ENCODE data around the gene TEKTIP1. TPM values are rescaled to one million over a fixed set of nuclear protein-coding genes. Genes with fewer than 3 reads are reported as not detected.

TEKTIP1 gene
- polyA plus RNA-seq, 1 donor from 2014 or later: not detected

GRCh38 chr19:3535235-3535535 is 3.8 kb upstream of the TEKTIP1 start:
- Histone ChIP-seq H3K9ac (ENCODE audit: low read length) (no peak overlapping the region), H3K9me3 (ENCODE audit: low read length) (no peaks in the 10 kb centered on the region), H3K79me2 (replicated peaks; ENCODE audit: insufficient read depth, low read length) (no peaks in the 10 kb centered on the region), H3F3A (ENCODE audit: insufficient read depth, low read length, poor library complexity, severe bottlenecking) (no peaks in the 10 kb centered on the region), H3K27me3 (ENCODE audit: insufficient read depth, low read depth, low read length) (no peaks in the 10 kb centered on the region), H3K4me3 (ENCODE audit: low read length) (no peak overlapping the region), H3K9me2 (ENCODE audit: insufficient read depth, low read length) (no peaks in the 10 kb centered on the region), H4K20me1 (ENCODE audit: insufficient read depth) (no peaks in the 10 kb centered on the region), H2AFZ (ENCODE audit: low read depth, low read length) (no peak overlapping the region), H3K27ac (ENCODE audit: low read length) (no peak overlapping the region), H3K4me2 (ENCODE audit: low read length) (no peak overlapping the region), H3K36me3 (ENCODE audit: insufficient read depth, low read length) (no peaks in the 10 kb centered on the region)
- no peak for TF ChIP-seq CTCF (IDR thresholded peaks at IDR 0.05; ENCODE audit: poor library complexity, severe bottlenecking)

GRCh38 chr19:3535563-3535965 is 3.4 kb upstream of the TEKTIP1 start:
- Histone ChIP-seq H3K27me3 (ENCODE audit: insufficient read depth, low read depth, low read length) (no peaks in the 10 kb centered on the region), H2AFZ (ENCODE audit: low read depth, low read length) (no peak overlapping the region), H3K36me3 (ENCODE audit: insufficient read depth, low read length) (no peaks in the 10 kb centered on the region), H3K79me2 (replicated peaks; ENCODE audit: insufficient read depth, low read length) (no peaks in the 10 kb centered on the region), H3K9ac (ENCODE audit: low read length) (no peak overlapping the region), H3K4me3 (ENCODE audit: low read length) (no peak overlapping the region), H4K20me1 (ENCODE audit: insufficient read depth) (no peaks in the 10 kb centered on the region), H3F3A (ENCODE audit: insufficient read depth, low read length, poor library complexity, severe bottlenecking) (no peaks in the 10 kb centered on the region), H3K27ac (ENCODE audit: low read length) (no peak overlapping the region), H3K4me2 (ENCODE audit: low read length) (no peak overlapping the region), H3K9me3 (ENCODE audit: low read length) (no peaks in the 10 kb centered on the region), H3K9me2 (ENCODE audit: insufficient read depth, low read length) (no peaks in the 10 kb centered on the region)
- TF ChIP-seq SMC3 (conservative IDR thresholded peaks at IDR 0.05; ENCODE audit: poor library complexity) (no peak), TAF1 (IDR thresholded peaks at IDR 0.05; ENCODE audit: low read depth) (no peak), RAD21 (conservative IDR thresholded peaks at IDR 0.05) (no peak), MXI1 (conservative IDR thresholded peaks at IDR 0.05; ENCODE audit: poor library complexity, severe bottlenecking) (no peak), REST (IDR thresholded peaks at IDR 0.05; ENCODE audit: borderline replicate concordance) (no peak), EP300 (conservative IDR thresholded peaks at IDR 0.05; ENCODE audit: poor library complexity, severe bottlenecking) (no peak), CTCF (IDR thresholded peaks at IDR 0.05; ENCODE audit: poor library complexity, severe bottlenecking) (no peak), EZH2 (IDR thresholded peaks at IDR 0.05; ENCODE audit: borderline replicate concordance, insufficient read depth, low read length, poor library complexity, severe bottlenecking) (no peak), POLR2AphosphoS5 (IDR thresholded peaks at IDR 0.05) (no peak)

Measured in neural cell (in vitro differentiated cells).